T-helper 17 cell (primary cell): ENCODE measurements around the gene PLIN3. TPM values are rescaled to one million over a fixed set of nuclear protein-coding genes. Genes with fewer than 3 reads are reported as not detected.
A peak's percentile ranks its signal among the peaks of the same experiment; 100 is the strongest.
"Not testable (repeated sequence)": the region's sequence is repeated elsewhere in the genome, so short reads cannot be mapped to it uniquely, and the experiment has no call there.

Source experiments
- ATAC-seq: fragments of 150-1000 bp; cut with Tn5 transposase; 2 replicates; pipeline ENCODE4 v1.10.0; 2021; ENCODE audit warnings: mild to moderate bottlenecking, moderate library complexity
- DNase-seq, 3 donors: peaks; one replicate each; pipeline versions ENCODE4 v3.0.0 to v3.0.0-alpha.2; 2020 to 2021
- H3K9me3 ChIP-seq: one replicate; pipeline ENCODE4 v1.7.0; 2013; ENCODE audit warnings: low read length, mild to moderate bottlenecking; ENCODE audit not compliant: control insufficient read depth, poor library complexity, severe bottlenecking
- H3K27ac Mint-ChIP-seq: one replicate; pipeline ENCODE4 v1.8.0; 2022; ENCODE audit warnings: mild to moderate bottlenecking, moderate library complexity, mixed read lengths
- H3K27me3 Mint-ChIP-seq: one replicate; pipeline ENCODE4 v1.8.0; 2022; ENCODE audit warnings: mixed read lengths
- H3K36me3 Mint-ChIP-seq: one replicate; pipeline ENCODE4 v1.8.0; 2022; ENCODE audit warnings: low read depth, mixed read lengths
- H3K4me1 Mint-ChIP-seq: one replicate; pipeline ENCODE4 v1.8.0; 2022; ENCODE audit warnings: mild to moderate bottlenecking, mixed read lengths
- H3K4me3 Mint-ChIP-seq: one replicate; pipeline ENCODE4 v1.8.0; 2022; ENCODE audit warnings: mild to moderate bottlenecking, moderate library complexity, mixed read lengths
- total RNA-seq, 4 donors: library from RNA in 2 of 4; stranded (reverse) in 2 of 4; gene quantifications; one replicate each; pipeline ENCODE4 v1.2.3 and lab custom pipeline; 2022 to 2026

PLIN3 gene
- total RNA-seq, 2 donors from 2014 or later, result 19.7 to 21.7 TPM

DNA sequence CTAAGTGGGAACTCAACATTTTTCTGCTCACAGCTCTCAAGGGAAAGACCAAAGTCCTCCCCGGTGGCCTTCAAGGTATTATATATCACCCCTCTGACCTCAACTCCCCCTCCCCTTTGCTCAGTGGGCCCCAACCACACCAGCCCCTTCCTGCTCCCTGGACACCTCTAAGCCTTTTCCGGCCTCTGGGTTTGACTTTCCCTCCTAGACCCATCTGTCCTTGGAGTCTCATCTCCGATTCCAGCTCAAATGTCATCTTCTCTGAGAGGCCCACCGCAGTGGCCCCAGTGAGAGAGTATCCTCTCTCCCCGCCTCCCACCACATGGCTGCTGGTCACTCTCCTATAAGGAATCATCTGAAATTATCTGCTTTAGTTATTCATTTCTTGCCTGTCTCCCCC is 40.9 kb upstream of the PLIN3 start:
- DNase-seq (no peak), ATAC-seq (no peak)
- no peaks in the 10 kb centered on the region for H3K9me3 ChIP-seq
- Mint-ChIP-seq H3K27me3 (no peaks in the 10 kb centered on the region), H3K4me3 (peak overlapping the region; percentile 73), H3K36me3 (no peaks in the 10 kb centered on the region), H3K4me1 (peaks cover 16% of the 10 kb centered on the region), H3K27ac (no peak overlapping the region)

DNA sequence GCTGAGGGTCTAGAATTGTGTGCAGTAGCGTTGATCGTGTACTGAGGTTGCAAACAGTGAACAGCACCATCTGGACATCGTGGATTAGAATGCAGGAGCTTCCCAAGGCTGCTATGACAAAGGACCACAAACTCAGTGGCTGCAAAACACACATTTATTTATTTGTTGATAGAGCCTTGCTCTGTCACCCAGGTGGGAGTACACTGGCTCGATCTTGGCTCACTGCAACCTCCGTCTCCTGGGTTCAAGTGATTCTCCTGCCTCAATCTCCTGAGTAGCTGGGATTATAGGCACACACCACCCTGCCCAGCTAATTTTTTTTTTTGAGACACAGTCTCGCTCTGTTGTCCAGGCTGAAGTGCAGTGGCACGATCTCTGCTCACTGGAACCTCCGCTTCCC is 39.5 kb upstream of the PLIN3 start:
- DNase-seq, result no peak
- Mint-ChIP-seq H3K4me1 (peaks cover 16% of the 10 kb centered on the region), H3K27me3 (no peaks in the 10 kb centered on the region), H3K27ac (no peak overlapping the region), H3K4me3 (no peak overlapping the region), H3K36me3 (no peaks in the 10 kb centered on the region)
- no peaks in the 10 kb centered on the region for H3K9me3 ChIP-seq
- ATAC-seq, result no peak

- H3K27me3 Mint-ChIP-seq, result no peaks in the 10 kb centered on the region
- H3K9me3 ChIP-seq, result no peaks in the 10 kb centered on the region
- no peaks in the 10 kb centered on the region for H3K36me3 Mint-ChIP-seq
- DNase-seq (no peak), ATAC-seq (no peak)
- no peak overlapping the region for H3K27ac Mint-ChIP-seq
- H3K4me3 Mint-ChIP-seq, result no peak overlapping the region
- H3K4me1 Mint-ChIP-seq, result peaks cover 9% of the 10 kb centered on the region
Observed at GRCh38 chr19:4904481-4904880, 37.0 kb upstream of the PLIN3 start.

- ATAC-seq (no peak), DNase-seq (no peak)
- Mint-ChIP-seq H3K36me3 (no peaks in the 10 kb centered on the region), H3K27me3 (no peaks in the 10 kb centered on the region), H3K4me1 (peaks cover 5% of the 10 kb centered on the region), H3K27ac (peak within 1 kb of the TSS; percentile 24), H3K4me3 (no peak within 1 kb of the TSS)
- no peaks in the 10 kb centered on the region for H3K9me3 ChIP-seq
Observed at GRCh38 chr19:4902796-4903195, 35.3 kb upstream of the PLIN3 start, which contains the start of gene ARRDC5. TSS of gene ARRDC5 (minus strand) at chr19:4902896. CDS start at chr19:4902825, 71 bp downstream.

DNA sequence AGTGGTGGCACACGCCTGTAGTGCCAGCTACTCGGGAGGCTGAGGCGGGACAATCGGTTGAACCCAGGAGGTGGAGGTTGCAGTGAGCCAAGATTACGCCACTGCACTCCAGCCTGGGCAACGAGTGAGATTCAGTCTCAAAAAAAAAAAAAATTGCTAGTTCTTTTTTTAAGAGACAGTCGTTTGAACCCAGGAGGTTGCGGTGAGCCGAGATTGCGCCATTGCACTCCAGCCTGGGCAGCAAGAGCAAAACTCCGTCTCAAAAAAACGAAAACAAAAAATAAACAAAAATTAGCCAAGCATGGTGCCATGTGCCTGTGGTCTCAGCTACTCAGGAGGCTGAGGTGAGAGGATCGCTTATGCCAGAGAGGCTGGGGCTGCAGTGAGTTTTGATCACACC is 33.4 kb upstream of the PLIN3 start:
- not testable (repeated sequence) for DNase-seq, ATAC-seq, H3K9me3 ChIP-seq, H3K27ac Mint-ChIP-seq, H3K27me3 Mint-ChIP-seq, H3K36me3 Mint-ChIP-seq, H3K4me3 Mint-ChIP-seq, H3K4me1 Mint-ChIP-seq

DNA sequence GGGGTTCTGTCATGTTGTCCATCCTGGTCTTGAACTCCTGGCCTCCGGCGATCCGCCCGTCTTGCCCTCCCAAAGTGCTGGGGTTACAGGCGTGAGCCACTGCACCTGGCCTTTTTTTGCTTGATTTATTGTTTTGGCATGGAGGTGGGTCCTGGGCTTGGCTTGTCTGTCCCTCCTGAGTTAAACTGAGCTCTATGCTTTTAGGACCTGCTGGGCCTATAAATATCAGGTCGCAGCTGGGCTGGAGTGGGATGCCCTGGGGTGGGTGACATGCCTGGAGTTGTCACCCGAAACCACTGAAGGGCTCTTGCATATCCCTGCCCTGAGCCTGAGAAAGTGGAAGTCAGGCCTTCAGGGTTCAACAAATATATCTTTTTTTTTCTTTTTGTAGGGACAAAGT is 29.7 kb upstream of the PLIN3 start:
- Mint-ChIP-seq H3K27ac (no peak overlapping the region), H3K4me1 (peaks cover 4% of the 10 kb centered on the region), H3K27me3 (no peaks in the 10 kb centered on the region), H3K36me3 (no peaks in the 10 kb centered on the region), H3K4me3 (no peak overlapping the region)
- no peaks in the 10 kb centered on the region for H3K9me3 ChIP-seq
- ATAC-seq, result no peak
- DNase-seq, result no peak

GRCh38 chr19:4896372-4896771 is 28.9 kb upstream of the PLIN3 start:
- H3K4me3 Mint-ChIP-seq, result no peak overlapping the region
- no peaks in the 10 kb centered on the region for H3K27me3 Mint-ChIP-seq
- no peaks in the 10 kb centered on the region for H3K9me3 ChIP-seq
- DNase-seq (no peak), ATAC-seq (no peak)
- no peaks in the 10 kb centered on the region for H3K36me3 Mint-ChIP-seq
- H3K27ac Mint-ChIP-seq, result no peak overlapping the region
- peaks cover 3% of the 10 kb centered on the region for H3K4me1 Mint-ChIP-seq

DNA sequence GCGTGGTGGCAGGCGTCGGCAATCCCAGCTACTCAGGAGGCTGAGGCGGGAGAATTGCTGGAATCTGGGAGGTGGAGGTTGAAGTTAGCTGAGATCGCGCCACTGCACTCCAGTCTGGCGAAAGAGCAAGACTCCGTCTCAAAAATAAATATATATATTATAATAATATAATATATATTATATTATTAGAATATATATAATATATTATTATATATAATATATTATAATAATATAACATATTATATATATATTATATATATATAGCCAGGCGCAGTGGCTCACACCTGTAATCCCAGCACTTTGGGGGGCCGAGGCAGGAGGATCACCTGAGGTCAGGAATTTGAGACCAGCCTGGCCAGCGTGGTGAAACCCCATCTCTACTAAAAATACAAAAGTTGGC is 25.5 kb upstream of the PLIN3 start:
- H3K27me3 Mint-ChIP-seq, H3K27ac Mint-ChIP-seq, H3K4me1 Mint-ChIP-seq, H3K36me3 Mint-ChIP-seq, DNase-seq, ATAC-seq, H3K9me3 ChIP-seq, H3K4me3 Mint-ChIP-seq: not testable (repeated sequence)

DNA sequence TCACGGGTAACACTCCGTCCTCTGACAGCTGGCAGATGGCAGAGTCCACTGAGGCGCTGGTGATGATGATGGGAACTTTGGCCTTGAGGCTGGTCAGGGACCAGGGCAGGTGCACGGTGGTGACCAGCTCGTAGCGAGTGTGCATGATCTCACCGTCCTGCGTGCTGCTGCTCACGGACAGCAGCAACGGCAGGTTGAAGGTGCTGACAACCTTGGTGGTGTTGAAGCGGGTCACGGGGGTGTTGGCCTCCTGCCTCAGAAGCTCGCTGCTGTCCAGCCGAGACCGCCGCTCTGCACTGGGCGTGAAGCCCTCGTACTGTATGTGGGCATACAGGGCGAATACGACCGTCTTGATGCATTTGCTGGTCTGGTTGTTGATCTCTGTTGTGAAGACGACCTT is 23.6 kb upstream of the PLIN3 start:
- H3K9me3 ChIP-seq, result no peaks in the 10 kb centered on the region
- H3K36me3 Mint-ChIP-seq, result no peaks in the 10 kb centered on the region
- H3K27me3 Mint-ChIP-seq, result no peaks in the 10 kb centered on the region
- H3K4me3 Mint-ChIP-seq, result no peak overlapping the region
- H3K27ac Mint-ChIP-seq, result no peak overlapping the region
- no peak for DNase-seq
- no peaks in the 10 kb centered on the region for H3K4me1 Mint-ChIP-seq
- no peak for ATAC-seq

- Mint-ChIP-seq H3K36me3 (no peaks in the 10 kb centered on the region), H3K4me3 (no peak overlapping the region), H3K27me3 (no peaks in the 10 kb centered on the region), H3K27ac (no peak overlapping the region), H3K4me1 (no peaks in the 10 kb centered on the region)
- H3K9me3 ChIP-seq, result no peaks in the 10 kb centered on the region
- no peak for DNase-seq
- no peak for ATAC-seq
Observed at GRCh38 chr19:4889034-4889815, 21.8 kb upstream of the PLIN3 start.

DNA sequence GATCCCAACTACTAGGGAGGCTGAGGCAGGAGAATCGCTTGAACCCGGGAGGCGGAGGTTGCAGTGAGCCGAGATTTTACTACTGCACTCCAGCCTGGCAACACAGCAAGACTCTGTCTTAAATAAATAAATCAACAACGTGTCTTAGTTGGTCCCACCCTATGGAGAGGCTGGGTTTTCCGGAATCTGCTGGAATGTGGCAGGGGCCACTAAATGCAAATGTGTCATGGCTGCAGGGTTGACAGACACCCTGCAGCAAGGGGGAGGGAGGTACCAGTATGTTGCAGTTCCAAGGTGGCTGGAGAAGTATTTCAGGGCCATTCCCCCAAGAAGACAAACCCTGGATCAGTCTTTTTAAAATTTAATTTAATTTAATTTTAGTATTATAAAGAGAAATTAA is 20.3 kb upstream of the PLIN3 start:
- not testable (repeated sequence) for H3K4me3 Mint-ChIP-seq, H3K36me3 Mint-ChIP-seq, ATAC-seq, H3K9me3 ChIP-seq, H3K27ac Mint-ChIP-seq, DNase-seq, H3K27me3 Mint-ChIP-seq, H3K4me1 Mint-ChIP-seq

DNA sequence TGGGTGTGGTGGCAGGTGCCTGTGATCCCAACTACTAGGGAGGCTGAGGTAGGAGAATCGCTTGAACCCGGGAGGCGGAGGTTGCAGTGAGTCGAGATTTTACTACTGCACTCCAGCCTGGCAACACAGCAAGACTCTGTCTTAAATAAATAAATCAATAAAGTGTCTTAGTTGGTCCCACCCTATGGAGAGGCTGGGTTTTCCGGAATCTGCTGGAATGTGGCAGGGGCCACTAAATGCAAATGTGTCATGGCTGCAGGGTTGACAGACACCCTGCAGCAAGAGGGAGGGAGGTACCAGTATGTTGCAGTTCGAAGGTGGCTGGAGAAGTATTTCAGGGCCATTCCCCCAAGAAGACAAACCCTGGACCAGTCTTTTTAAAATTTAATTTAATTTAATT is 17.5 kb upstream of the PLIN3 start:
- H3K9me3 ChIP-seq, H3K4me3 Mint-ChIP-seq, H3K4me1 Mint-ChIP-seq, H3K27me3 Mint-ChIP-seq, ATAC-seq, H3K36me3 Mint-ChIP-seq, DNase-seq: not testable (repeated sequence)
- peak overlapping the region; percentile 16 for H3K27ac Mint-ChIP-seq

DNA sequence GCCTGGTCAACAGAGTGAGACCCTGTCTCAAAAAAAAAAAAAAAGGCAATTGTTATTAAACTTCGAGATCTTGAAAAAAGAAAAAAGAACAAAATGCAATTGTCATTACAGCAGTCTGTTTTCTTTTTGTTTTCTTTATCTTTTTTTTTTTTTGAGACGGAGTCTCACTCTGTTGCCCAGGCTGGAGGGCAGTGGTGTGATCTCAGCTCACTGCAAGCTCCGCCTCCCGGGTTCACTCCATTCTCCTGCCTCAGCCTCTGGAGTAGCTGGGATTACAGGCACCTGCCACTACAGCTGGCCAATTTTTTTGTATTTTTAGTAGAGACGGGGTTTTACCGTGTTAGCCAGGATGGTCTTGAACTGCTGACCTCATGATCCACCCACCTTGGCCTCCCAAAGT is 15.4 kb upstream of the PLIN3 start:
- H3K4me3 Mint-ChIP-seq, H3K9me3 ChIP-seq, H3K27ac Mint-ChIP-seq, ATAC-seq, H3K27me3 Mint-ChIP-seq, DNase-seq, H3K36me3 Mint-ChIP-seq, H3K4me1 Mint-ChIP-seq: not testable (repeated sequence)

GRCh38 chr19:4879041-4879440 is 11.6 kb upstream of the PLIN3 start:
- Mint-ChIP-seq H3K27ac (no peak overlapping the region), H3K4me3 (no peak overlapping the region)
- ATAC-seq, result no peak

More at GRCh38 chr19:4879041-4879440, 11.6 kb upstream of the PLIN3 start:
- Mint-ChIP-seq H3K27me3 (peaks cover 6% of the 10 kb centered on the region), H3K4me1 (peaks cover 2% of the 10 kb centered on the region), H3K36me3 (no peaks in the 10 kb centered on the region)
- H3K9me3 ChIP-seq, result no peaks in the 10 kb centered on the region
- no peak for DNase-seq
